Measurements from ENCODE around the gene SPATA13.

SPATA13 gene

GRCh38 chr13:24264976-24265375, 104.5 kb downstream of the SPATA13 start:
- DNase-seq = peak; percentile 85

DNA sequence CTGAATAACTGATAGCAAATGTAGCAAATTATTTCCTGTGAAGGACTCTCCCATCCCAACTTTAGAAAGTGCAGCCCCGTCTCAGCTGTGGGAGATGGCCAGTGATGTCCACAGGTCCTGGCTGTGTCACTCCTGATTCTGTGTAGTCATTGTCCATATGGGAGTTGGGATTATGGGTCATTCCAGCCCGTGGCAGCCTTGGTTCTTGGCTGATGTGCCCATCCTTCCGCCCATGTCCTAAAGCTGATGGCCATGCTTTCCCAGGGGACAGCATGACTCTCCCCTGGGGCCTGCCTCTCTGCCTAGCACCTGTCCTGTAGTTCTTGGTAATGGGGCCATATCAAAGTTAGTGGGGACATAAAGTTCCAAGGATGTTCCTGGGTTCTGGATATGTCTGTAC, 104.9 kb downstream of the SPATA13 start:
- DNase-seq = peak; percentile 56

DNA sequence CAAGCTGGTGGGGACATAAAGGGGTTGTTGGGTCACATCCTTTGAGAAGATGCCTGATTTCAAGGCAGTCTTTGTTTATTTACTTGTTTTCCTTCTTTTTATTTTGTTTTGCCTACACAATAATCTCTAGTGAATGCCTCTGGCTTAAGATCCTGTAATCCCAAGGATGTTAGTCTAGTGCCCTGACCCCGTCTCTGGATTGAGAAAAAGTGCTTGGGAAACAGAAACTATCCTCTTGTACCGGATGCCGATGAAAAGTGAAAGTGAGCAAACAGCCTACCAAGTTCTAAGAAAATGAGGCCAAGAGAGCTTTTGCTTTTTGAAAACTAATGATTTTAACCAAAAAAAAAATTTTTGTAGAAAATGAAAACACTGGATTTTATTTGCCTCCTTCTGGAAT, 106.8 kb downstream of the SPATA13 start:
- peak; percentile 55 for DNase-seq

DNA sequence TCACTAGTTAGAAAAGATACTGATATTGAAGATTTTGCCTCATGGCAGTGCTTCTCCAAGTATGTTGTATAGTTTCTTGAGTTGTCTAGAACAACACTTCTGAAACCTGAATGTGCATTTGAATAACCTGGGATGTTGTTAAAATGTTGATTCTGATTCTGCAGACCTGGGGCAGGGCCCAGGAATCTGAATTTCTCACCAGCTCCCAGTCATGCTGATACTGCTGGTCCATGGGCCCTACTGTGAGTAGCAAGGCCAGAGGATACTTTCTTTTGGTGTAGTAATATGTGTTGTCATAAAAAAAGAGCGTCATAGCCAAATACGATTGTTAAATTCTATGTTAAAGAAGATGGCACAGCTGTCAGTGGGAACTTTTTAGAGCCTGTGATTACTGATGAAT, 107.3 kb downstream of the SPATA13 start:
- peak; percentile 53 for DNase-seq

DNA sequence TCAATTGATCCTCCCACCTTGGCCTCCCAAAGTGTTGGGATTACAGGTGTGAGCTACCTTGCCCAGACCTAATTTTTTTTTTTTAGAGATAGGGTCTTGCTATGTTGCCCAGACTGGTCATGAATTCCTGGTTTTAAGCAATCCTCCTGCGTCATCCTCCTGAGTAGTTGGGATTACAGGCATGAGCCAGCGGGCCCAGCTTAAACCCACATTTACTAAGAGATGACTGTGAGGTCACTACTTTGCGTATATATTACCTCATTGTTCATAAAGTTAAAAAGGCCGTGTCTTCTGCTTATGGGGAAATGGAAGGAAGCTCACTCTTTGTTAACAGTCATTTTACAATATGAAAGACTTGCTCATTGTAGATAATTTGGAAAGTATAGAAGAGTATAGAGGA, 109.3 kb downstream of the SPATA13 start:
- DNase-seq = no peak

DNA sequence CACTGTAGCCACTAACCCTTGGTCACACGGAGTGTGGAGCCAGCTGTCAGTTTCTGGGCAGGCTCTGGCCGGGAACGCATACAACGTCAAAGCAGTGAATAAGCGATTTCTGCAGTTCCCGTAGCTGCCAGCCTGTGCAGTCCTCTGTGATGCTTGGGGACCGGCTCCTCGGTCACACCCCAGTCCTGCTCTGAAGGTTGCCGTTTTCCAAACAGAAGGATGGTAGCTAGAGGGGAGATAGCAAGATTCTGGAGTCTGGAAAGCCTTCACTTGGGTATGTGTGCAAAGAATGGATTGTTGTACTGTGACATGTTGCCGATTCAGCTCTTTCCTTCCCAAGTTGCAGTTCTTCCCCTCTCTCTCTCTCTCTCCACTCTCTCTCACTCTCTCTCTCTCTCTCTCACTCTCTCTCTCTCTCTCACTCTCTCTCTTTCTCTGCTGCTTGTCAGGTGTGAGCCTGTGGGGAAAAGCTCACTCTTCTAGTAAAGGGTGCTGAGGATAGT, 110.2 kb downstream of the SPATA13 start:
- DNase-seq = peak; percentile 74

DNA sequence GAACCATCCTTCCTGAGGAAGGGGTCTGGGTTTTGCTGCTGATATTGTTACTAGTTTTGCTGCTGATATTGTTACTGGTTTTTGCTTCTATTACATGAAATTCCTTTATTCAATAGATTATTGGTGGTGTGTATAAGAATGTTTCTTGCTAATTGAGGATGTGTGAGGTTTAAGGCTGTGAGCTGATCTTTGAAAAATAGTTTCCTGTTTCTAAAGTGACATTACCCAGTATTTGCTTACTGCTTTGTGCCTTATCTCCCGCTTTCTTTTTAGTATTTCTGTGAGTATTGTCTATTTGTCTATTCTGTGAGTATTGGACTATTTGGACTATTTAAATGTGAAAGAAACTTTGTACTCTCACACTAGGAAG, 110.7 kb downstream of the SPATA13 start:
- DNase-seq = no peak

- DNase-seq = peak; percentile 70
These were observed 111.3 kb downstream of the SPATA13 start for GRCh38 chr13:24271601-24272451.

- DNase-seq = peak; percentile 61
These were observed 112.1 kb downstream of the SPATA13 start for GRCh38 chr13:24272452-24273161.

- DNase-seq = no peak
These were observed 113.4 kb downstream of the SPATA13 start for GRCh38 chr13:24273926-24274325.

DNA sequence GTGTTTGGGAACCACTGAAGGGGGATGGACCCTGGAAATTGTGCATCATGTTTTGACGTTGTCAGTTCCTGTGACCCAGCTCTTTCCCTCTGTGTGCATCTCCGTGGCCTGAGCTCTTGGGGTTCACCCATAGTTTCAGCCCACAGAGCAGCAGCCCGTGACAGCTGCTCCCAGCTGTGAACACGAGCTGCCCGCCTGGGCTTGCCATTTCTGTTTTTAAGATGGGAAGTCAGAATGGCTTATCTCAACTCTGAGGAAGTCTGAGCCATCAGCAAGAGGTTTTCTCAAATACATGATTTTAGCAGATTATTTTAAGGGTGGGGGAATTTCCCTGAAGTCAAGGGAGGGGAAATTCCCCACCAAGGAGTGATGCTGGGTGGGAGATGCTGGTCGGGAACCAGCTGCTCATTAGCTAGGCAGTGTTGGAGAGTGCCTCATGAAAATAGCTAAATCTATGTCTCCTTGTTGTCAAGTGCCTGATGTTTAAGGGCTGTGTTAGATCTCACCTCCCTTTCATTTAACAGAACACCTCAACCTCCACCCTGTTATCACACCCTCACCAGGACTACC, 114.0 kb downstream of the SPATA13 start:
- DNase-seq = peak; percentile 82

DNA sequence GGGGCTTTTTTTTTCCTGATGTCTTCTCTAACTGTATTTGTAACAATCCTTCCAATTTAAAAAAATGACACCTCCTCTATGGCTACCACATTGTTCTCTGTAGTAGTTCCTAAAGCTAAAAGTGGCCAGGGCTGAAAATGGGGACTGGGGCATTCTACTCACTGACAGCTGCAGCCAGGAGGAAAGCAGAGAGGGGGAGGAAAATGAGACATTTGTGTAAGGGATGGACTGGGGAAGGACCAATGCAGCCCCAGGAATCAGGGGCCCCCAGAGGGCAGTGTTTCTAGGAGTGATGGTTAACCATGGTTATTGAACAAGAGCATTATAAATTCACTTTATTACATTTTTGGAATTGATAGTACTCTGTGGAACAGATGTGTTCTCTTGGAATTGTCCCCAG, 114.5 kb downstream of the SPATA13 start:
- peak; percentile 57 for DNase-seq

GRCh38 chr13:24276306-24276705, 115.8 kb downstream of the SPATA13 start:
- DNase-seq = no peak

GRCh38 chr13:24276861-24277260, 116.3 kb downstream of the SPATA13 start:
- no peak for DNase-seq

DNA sequence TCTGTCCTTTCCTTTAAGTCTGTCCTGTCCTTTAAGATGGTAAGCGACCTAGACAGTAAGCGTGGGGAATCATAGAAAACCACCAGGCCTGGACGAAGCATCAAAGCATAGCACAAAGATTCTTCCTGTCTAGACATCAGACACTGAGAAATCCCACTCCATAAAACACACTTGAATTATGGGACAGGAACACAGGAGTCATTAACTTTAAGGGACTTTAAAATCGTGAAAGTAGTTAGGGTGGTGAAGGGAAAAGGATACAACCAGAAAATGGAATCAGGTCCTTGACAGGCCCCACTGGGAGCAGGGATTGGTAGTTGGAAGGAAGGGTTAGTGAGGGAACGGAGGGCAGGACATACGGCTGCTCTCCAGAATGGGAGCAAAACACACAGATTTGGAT, 117.2 kb downstream of the SPATA13 start:
- DNase-seq = no peak

- DNase-seq = peak; percentile 56
These were observed 119.0 kb downstream of the SPATA13 start for GRCh38 chr13:24279327-24280110.

DNA sequence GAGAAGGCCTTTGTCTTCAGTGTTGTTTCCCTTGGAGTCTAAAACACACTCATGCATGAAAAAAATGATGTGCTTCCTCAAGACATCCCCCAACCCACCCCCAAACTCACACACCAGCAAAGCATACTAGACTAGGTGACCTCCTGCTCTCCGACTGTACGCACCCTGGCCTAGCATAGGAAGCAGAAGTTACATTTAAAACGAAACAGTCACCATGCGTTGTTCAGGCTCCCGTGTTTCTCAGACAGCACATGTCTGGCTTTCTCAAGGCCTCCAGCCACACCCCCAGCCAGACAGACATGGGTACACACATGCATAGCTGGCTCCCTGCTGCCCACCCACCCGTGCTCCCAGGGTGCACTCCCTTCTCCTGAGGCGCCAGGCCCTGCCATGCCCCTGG, 120.2 kb downstream of the SPATA13 start:
- DNase-seq = peak; percentile 52

- DNase-seq = peak; percentile 43
These were observed 120.9 kb downstream of the SPATA13 start for GRCh38 chr13:24281188-24282008.

DNA sequence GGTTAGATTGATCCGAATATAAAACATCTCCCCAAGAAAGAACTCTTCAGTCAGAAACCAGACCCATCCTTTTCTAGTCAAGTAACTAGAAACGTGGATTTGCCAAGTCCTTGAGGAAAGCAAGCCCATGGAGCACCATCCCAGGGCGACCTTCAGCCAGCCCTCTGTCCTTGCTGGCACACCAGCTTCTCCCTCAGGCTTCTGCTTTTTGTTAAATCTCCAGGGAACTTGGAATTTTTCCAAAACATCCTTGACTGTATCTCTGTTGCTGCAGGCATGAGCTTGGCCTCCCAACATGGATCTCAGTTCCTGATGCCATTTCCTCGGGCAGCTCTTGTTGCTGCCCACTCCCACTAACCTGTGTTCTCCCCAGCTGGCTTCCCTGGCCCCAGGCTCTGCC, 121.7 kb downstream of the SPATA13 start:
- DNase-seq = no peak

GRCh38 chr13:24284889-24285565, 124.5 kb downstream of the SPATA13 start:
- no peak for DNase-seq

DNA sequence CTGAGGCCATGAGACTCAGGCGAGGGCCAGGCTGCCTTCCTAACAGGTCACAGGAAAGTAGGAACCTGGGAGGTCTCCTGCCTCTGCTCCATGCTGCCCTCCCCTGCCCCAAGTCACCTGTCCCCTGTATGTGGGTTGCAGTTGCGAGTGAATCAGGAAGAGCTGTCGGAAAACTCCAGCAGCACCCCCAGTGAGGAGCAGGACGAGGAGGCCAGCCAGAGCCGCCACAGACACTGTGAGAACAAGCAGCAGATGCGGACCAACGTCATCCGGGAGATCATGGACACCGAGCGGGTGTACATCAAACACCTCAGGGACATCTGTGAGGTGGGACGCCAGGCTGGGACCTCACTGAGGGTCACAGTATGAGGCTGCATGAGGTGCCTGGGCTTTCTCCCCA, 126.1 kb downstream of the SPATA13 start:
- peak; percentile 42 for DNase-seq
